Activated CD4-positive, alpha-beta T cell treated with anti-CD3 and anti-CD28 coated beads, Interleukin-2, amount 10 ng/mL, durations not matched to agents 7 days and 5 days (primary cell): Measurements from ENCODE around the gene SEZ6L2. TPM values are rescaled to one million over a fixed set of nuclear protein-coding genes. Genes with fewer than 3 reads are reported as not detected.
"Not testable (repeated sequence)": the region's sequence is repeated elsewhere in the genome, so short reads cannot be mapped to it uniquely, and the experiment has no call there.

Source experiments
- CTCF ChIA-PET: fragments of 350-600 bp; sonication (Branson Sonifier 250); formaldehyde crosslinking; loops from one replicate; lab custom pipeline; 2021; ENCODE audit warnings: antibody characterized with exemption; lab: Charles Lee
- POLR2A ChIA-PET: fragments of 350-600 bp; sonication (Branson Sonifier 250); formaldehyde crosslinking; loops from one replicate; lab custom pipeline; 2021; ENCODE audit warnings: antibody characterized with exemption; lab: Charles Lee
- DNase-seq: peaks from one replicate; pipeline ENCODE4 v3.0.0-alpha.2; 2020
- H3K27ac Mint-ChIP-seq: one replicate; pipeline ENCODE4 v1.8.0; 2021; ENCODE audit warnings: mild to moderate bottlenecking, moderate library complexity, mixed read lengths
- H3K27me3 Mint-ChIP-seq: one replicate; pipeline ENCODE4 v1.8.0; 2021; ENCODE audit warnings: mixed read lengths
- H3K36me3 Mint-ChIP-seq: one replicate; pipeline ENCODE4 v1.8.0; 2021; ENCODE audit warnings: low read depth, mixed read lengths
- H3K4me1 Mint-ChIP-seq: one replicate; pipeline ENCODE4 v1.8.0; 2021; ENCODE audit warnings: mixed read lengths
- H3K4me3 Mint-ChIP-seq: one replicate; pipeline ENCODE4 v1.8.0; 2021; ENCODE audit warnings: mild to moderate bottlenecking, moderate library complexity, mixed read lengths
- H3K9me3 Mint-ChIP-seq: one replicate; pipeline ENCODE4 v1.8.0; 2021; ENCODE audit warnings: mixed read lengths
- total RNA-seq, 2 experiments: library from RNA; stranded (reverse); gene quantifications; one replicate each; pipeline ENCODE4 v1.2.3, GENCODE V29; 2021

SEZ6L2 gene
- total RNA-seq, 2 experiments from 2014 or later = not detected

DNA sequence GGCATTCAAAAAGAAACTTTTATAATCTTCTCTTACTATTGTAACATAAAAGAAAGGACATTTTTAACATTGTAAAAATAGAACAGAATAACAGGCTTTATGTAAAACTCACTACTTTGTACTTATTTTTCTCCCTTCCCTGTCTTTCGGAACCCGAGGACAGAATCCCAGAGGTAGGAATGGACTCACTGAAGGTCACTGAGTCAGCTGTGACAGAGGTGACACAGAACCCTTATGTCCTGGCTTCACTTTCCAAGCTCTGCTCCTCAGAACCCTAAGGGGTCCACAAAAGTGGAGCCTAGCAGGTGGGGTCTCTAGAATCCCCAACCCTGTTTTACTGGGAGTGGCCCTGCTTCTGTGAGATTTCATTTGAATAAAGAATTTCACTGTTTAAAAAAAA, 23.0 kb upstream of the SEZ6L2 start:
- no peak overlapping the region for H3K27ac Mint-ChIP-seq
- no peak overlapping the region for H3K4me3 Mint-ChIP-seq
- POLR2A ChIA-PET = interaction anchor here (0.6 kb wide), 1 partner anchor 38 kb away, joined by 4 read pairs; no protein-coding TSS in a partner anchor
- H3K9me3 Mint-ChIP-seq = no peaks in the 10 kb centered on the region
- peaks cover 34% of the 10 kb centered on the region for H3K4me1 Mint-ChIP-seq
- H3K36me3 Mint-ChIP-seq = peaks cover 25% of the 10 kb centered on the region
- no peak for DNase-seq
- H3K27me3 Mint-ChIP-seq = no peaks in the 10 kb centered on the region
- CTCF ChIA-PET = interaction anchor here (0.8 to 1.1 kb wide), 3 partner anchors 13 to 100 kb away, joined by 3 to 4 read pairs (median 4); partner anchors contain the start of gene TMEM219

DNA sequence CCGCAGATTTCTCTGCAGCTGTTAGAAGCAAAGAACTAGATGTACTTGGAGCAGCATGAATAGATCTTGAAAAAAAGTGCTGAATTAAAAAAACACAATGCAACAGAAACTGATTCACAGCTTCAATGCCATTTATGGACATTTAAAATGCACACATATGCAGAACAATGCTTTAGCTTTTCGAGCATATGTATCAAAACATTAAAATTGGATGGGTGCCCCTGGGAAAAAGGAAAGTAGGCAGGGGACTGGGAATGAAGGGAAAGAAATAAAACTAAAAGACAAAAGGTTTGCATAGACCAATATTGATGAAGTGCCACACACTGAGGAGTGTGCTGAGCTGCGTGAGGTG, 21.7 kb upstream of the SEZ6L2 start:
- H3K27ac Mint-ChIP-seq = no peak overlapping the region
- no peak for DNase-seq
- peaks cover 21% of the 10 kb centered on the region for H3K4me1 Mint-ChIP-seq
- peaks cover 24% of the 10 kb centered on the region for H3K36me3 Mint-ChIP-seq
- H3K9me3 Mint-ChIP-seq = no peaks in the 10 kb centered on the region
- CTCF ChIA-PET = interaction anchor here (0.6 to 0.9 kb wide), 3 partner anchors 12 to 226 kb away, joined by 3 to 4 read pairs (median 3); no protein-coding TSS in a partner anchor
- POLR2A ChIA-PET = interaction anchor here (0.7 kb wide), 1 partner anchor 126 kb away, joined by 4 read pairs; no protein-coding TSS in a partner anchor
- H3K27me3 Mint-ChIP-seq = no peaks in the 10 kb centered on the region
- no peak overlapping the region for H3K4me3 Mint-ChIP-seq

DNA sequence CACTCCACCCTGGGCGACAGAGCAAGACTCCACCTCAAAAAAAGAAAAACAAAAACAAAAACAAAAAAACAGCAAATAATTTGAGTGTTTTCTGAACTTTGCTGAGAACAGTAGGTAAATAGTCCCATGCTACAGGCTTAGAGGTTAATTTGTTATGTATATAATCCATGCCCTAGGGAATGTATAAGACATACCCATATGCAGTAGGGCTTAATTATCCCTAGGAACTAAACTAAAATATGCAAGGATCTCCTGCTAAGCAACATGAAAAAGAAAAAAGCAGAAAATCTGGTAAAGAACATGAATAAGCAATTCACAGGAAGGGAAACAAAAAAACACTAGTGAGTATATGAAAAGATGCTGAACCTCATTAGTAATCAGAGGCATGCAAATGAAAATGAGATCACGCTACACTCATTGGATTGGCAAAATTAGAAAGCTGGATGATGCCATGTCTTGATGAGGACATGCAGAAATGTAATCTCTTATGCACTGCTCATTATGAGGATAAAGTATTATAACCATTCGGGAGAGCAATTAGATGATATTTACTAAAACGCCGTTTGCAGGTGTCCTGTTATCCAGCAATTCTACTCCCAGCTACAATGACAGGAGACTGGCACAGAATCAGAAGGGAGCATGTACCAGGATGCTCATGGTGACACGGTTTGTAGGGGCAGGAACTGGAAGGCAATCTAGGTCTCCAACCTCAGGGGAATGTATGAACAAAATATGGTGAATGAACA, 21.1 kb upstream of the SEZ6L2 start:
- DNase-seq = no peak
- Mint-ChIP-seq H3K9me3 (no peaks in the 10 kb centered on the region), H3K36me3 (peaks cover 24% of the 10 kb centered on the region), H3K27me3 (no peaks in the 10 kb centered on the region), H3K27ac (no peak overlapping the region), H3K4me1 (peaks cover 20% of the 10 kb centered on the region), H3K4me3 (no peak overlapping the region)
- CTCF ChIA-PET = no interaction called here
- POLR2A ChIA-PET = interaction anchor here (0.7 kb wide), 1 partner anchor 126 kb away, joined by 4 read pairs; no protein-coding TSS in a partner anchor

DNA sequence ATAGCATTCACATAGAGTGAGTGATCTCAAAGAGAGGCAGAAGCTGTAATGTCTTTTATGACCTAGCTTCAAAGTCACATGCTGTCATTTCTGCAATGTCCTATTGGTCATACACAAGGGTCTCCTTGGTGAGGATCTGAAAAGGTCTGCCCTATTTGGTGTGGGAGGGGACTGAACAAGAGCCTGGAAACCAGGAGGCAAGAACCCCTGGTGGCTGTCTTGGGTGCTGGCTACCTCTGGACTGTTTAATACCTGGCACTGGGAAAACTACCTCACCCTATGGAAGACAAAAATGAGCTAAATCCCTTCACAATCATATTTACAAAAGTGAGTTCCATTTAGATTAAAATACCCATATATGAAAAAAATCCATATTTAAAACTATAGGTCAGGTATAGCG, 17.6 kb upstream of the SEZ6L2 start:
- H3K27me3 Mint-ChIP-seq = no peaks in the 10 kb centered on the region
- ChIA-PET CTCF (interaction anchor here (0.6 to 1.7 kb wide), 5 partner anchors 12 to 72 kb away, joined by 3 to 6 read pairs (median 5); partner anchors contain the start of genes ASPHD1, SEZ6L2 and TMEM219), POLR2A (no interaction called here)
- peaks cover 4% of the 10 kb centered on the region for H3K4me1 Mint-ChIP-seq
- H3K27ac Mint-ChIP-seq = no peak overlapping the region
- peaks cover 26% of the 10 kb centered on the region for H3K36me3 Mint-ChIP-seq
- no peak overlapping the region for H3K4me3 Mint-ChIP-seq
- DNase-seq = no peak
- no peaks in the 10 kb centered on the region for H3K9me3 Mint-ChIP-seq

DNA sequence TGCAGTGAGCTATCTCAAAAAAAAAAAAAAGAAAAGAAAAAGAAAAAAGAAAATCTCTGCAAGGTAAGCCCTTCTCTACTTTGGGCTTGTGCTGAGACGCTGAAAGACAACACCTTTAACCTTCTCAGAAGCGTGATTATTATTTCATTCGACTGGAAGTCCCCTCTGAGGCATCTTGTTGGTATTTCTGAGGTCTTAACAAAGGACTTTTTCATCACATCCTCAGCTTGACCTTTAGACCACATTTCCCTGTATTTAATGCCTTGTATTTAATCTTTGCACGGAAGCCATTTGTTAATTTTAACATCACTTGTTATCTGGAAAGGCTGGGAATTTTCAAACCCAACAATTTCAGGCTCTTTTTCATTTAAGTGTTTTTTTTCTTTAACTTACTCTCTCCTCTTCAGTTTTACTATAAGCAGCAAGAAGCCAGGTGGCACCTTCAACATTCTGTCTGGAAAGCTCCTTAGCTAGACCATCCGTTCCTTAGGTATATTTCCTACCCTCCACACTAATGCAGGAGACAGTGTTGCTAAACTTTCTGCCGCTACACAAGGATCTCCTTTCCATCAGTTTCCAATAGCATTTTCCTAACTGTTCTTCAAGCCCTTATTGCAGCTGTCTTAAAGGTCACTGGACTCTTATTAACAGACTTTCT, 16.4 kb upstream of the SEZ6L2 start:
- no peak overlapping the region for H3K4me3 Mint-ChIP-seq
- POLR2A ChIA-PET = no interaction called here
- no peaks in the 10 kb centered on the region for H3K9me3 Mint-ChIP-seq
- no peak overlapping the region for H3K27ac Mint-ChIP-seq
- DNase-seq = no peak
- H3K27me3 Mint-ChIP-seq = no peaks in the 10 kb centered on the region
- H3K36me3 Mint-ChIP-seq = peaks cover 21% of the 10 kb centered on the region
- CTCF ChIA-PET = interaction anchor here (0.6 to 1.7 kb wide), 4 partner anchors 11 to 108 kb away, joined by 3 to 6 read pairs (median 3); no protein-coding TSS in a partner anchor
- H3K4me1 Mint-ChIP-seq = peaks cover 4% of the 10 kb centered on the region

DNA sequence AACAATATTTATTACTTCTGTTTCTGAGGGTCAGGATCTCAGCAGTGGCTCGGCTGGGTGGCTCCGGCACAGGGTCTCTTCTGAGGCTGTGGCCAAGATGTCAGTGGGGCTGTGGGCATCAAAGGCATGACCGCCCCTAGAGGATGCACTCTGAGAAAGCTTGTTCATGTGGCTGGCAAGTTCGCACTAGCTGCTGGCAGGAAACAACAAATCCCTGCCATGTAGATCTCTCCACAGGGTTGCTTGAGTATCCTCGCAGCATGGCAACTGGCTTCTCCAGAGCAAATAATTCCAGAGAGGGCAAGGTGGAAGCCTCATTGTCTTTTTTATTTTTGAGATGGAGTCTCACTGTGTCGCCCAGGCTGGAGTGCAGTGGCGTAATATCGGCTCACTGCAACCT, 14.2 kb upstream of the SEZ6L2 start:
- Mint-ChIP-seq H3K36me3 (peaks cover 13% of the 10 kb centered on the region), H3K27ac (no peak overlapping the region), H3K27me3 (no peaks in the 10 kb centered on the region), H3K4me3 (no peak overlapping the region), H3K9me3 (no peaks in the 10 kb centered on the region), H3K4me1 (no peaks in the 10 kb centered on the region)
- DNase-seq = no peak
- CTCF ChIA-PET = interaction anchor here (0.5 to 0.6 kb wide), 2 partner anchors 74 to 271 kb away, joined by 4 read pairs; no protein-coding TSS in a partner anchor
- POLR2A ChIA-PET = no interaction called here

DNA sequence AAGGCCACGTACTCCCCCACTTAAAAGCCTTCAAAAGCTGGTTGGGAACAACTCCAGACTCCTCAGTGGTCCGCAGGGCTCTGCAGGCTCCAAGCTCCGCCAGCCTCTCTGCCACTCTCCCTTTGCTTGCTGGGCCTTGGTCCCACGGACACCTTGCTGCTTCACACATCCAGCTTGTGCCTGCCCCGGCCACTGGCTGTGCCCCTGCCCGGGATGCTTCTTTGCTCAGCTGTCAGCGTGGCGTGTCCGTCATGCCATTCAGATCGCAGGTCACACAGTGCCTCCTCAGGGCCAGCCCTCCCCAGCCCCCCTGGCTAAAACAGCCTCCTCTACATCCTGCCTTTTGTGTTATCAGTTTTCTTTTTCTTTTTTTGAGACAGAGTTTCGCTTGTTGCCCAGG, 12.7 kb upstream of the SEZ6L2 start:
- no peak overlapping the region for H3K27ac Mint-ChIP-seq
- peaks cover 2% of the 10 kb centered on the region for H3K4me1 Mint-ChIP-seq
- no peak overlapping the region for H3K4me3 Mint-ChIP-seq
- H3K27me3 Mint-ChIP-seq = no peaks in the 10 kb centered on the region
- POLR2A ChIA-PET = no interaction called here
- H3K9me3 Mint-ChIP-seq = no peaks in the 10 kb centered on the region
- H3K36me3 Mint-ChIP-seq = peaks cover 8% of the 10 kb centered on the region
- DNase-seq = no peak
- CTCF ChIA-PET = no interaction called here

DNA sequence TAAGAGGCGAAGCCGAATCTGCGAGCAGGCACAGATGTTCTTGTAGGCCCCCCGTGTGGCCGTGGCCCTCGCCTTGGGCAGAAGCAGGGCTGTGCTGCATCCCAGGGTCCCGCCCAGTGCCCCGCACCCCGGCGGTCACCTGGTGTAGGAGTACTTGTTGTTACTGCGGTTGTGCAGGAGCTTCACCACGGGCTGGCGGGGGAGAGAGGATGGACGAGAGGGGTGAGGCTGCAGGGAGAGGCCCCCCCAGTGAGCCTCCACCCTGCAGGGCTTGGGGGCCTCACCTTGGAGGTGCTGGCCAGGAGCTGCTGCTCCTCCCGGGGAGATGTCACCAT, 12.3 kb upstream of the SEZ6L2 start:
- Mint-ChIP-seq H3K36me3 (peaks cover 8% of the 10 kb centered on the region), H3K4me1 (peaks cover 2% of the 10 kb centered on the region), H3K4me3 (no peak overlapping the region), H3K9me3 (no peaks in the 10 kb centered on the region), H3K27me3 (no peaks in the 10 kb centered on the region), H3K27ac (no peak overlapping the region)
- no peak for DNase-seq
- CTCF ChIA-PET = interaction anchor here (0.8 to 1.4 kb wide), 2 partner anchors 120 to 143 kb away, joined by 3 read pairs; no protein-coding TSS in a partner anchor
- POLR2A ChIA-PET = no interaction called here

DNA sequence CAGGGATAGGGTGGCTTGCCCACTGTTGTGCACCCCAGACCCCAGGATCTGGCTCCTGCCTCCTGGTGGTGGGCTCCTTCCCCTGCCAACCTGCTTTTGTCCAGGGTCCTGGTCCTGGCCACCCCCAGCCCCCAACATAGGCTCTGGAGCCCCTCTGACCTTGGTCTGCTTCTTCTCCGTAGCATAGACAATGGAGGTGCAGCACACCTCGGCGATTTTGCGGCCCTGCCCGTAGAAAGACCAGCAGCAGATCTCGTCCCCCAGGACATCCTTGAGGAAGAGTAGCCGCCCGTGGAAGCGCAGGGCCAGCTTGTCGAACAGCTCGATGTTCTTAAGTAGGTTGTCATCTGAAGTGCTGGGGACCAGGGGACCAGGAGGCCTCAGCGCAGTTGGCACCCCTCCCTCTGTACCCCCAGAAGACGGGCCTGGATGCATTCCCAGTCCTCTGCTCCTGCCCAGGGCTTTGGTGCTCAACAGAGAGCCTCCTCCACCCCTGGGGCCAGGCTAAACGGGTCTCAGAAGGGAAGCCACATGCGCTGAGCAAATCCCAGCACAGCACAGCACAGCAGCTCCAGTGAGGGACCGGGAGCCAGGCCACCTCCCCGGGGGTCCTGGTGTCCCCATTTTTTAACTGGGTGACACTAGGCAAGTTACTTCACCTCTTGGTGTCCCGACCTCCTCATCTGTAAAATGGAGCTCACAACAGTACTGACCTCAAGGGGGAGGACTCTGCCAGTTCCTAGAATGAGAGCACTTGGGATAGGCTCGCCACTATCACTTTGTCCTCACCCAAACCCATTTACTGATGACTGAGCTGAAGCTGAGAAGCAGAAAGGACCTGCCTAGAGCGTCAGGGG, 11.7 kb upstream of the SEZ6L2 start:
- H3K4me1 Mint-ChIP-seq = peaks cover 2% of the 10 kb centered on the region
- no peaks in the 10 kb centered on the region for H3K9me3 Mint-ChIP-seq
- no peak for DNase-seq
- H3K4me3 Mint-ChIP-seq = no peak overlapping the region
- H3K27me3 Mint-ChIP-seq = no peaks in the 10 kb centered on the region
- POLR2A ChIA-PET = no interaction called here
- peaks cover 12% of the 10 kb centered on the region for H3K36me3 Mint-ChIP-seq
- CTCF ChIA-PET = interaction anchor here (0.8 to 1.4 kb wide), 3 partner anchors 9 to 144 kb away, joined by 3 read pairs; no protein-coding TSS in a partner anchor
- no peak overlapping the region for H3K27ac Mint-ChIP-seq

DNA sequence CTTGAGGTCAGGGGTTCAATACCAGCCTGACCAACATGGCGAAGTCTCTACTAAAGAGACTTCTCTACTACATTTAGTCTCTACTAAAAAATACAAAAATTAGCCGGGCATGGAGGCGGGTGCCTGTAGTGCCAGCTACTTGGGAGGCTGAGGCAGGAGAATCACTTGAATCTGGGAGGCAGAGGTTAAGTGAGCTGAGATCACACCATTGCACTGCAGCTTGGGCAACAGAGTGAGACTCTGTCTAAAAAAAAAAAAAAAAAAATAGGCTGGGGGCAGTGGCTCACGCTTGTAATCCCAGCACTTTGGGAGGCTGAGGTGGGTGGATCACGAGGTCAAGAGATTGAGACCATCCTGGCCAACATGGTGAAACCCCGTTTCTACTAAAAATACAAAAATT, 10.5 kb upstream of the SEZ6L2 start:
- H3K27me3 Mint-ChIP-seq, H3K4me3 Mint-ChIP-seq, DNase-seq, H3K4me1 Mint-ChIP-seq, H3K36me3 Mint-ChIP-seq, H3K9me3 Mint-ChIP-seq, H3K27ac Mint-ChIP-seq: not testable (repeated sequence)
- ChIA-PET CTCF (interaction anchor here (0.6 to 2.6 kb wide), 4 partner anchors 8 to 707 kb away, joined by 3 to 6 read pairs (median 3); partner anchors contain the start of genes ASPHD1 and SEZ6L2), POLR2A (interaction anchor here (0.6 kb wide), 1 partner anchor 77 kb away, joined by 4 read pairs; no protein-coding TSS in a partner anchor)

DNA sequence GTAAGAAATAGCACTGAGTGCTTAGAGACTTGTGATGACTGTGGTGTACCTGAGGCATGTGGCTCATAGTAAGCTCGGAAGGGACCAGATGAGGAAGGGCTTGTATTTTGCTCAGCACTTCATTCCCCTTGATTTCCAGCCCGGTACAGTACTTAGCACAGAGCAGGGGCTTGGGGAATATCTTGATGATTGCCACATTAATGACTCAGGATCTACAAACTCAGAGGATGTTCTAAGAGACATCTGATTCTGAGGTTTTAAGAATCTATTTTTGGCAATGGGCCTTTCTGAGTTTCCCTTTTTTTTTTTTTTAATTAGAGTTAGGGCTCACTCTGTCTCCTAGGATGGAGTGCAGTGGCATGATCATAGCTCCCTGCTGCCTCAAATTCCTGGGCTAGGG, 10.0 kb upstream of the SEZ6L2 start:
- CTCF ChIA-PET = interaction anchor here (0.7 to 2.6 kb wide), 3 partner anchors 10 to 707 kb away, joined by 3 to 6 read pairs (median 4); partner anchors contain the start of genes ASPHD1 and SEZ6L2
- POLR2A ChIA-PET = no interaction called here
- no peak overlapping the region for H3K4me3 Mint-ChIP-seq

DNA sequence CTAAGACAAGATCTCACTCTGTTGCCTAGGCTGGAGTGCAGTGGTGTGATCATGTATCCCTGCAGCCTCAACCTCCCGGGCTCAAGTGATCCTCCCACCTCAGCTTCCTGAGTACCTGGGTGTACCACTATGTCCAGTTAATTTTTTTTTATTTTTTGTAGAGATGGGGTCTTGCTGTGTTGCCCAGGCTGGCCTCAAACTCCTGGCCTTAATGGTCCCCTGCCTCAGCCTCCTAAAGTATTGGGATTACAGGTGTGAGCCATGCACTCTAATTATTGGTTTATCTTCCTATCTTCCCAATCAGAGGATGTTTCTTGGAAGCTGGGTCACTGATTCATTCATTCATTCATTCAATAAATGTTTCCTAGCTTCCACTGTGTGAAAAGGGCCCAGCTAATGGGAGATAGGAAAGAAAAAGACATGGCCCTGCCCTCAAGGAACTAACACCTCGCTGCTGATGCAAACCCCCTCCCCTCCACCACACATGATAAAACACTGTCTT, 9.4 kb upstream of the SEZ6L2 start:
- H3K9me3 Mint-ChIP-seq = no peaks in the 10 kb centered on the region
- DNase-seq = no peak
- no peaks in the 10 kb centered on the region for H3K27me3 Mint-ChIP-seq
- ChIA-PET CTCF (interaction anchor here (0.6 to 2.6 kb wide), 6 partner anchors 9 to 181 kb away, joined by 3 to 6 read pairs (median 4); partner anchors contain the start of genes ASPHD1, C16orf92 and SEZ6L2), POLR2A (no interaction called here)
- H3K36me3 Mint-ChIP-seq = peaks cover 6% of the 10 kb centered on the region
- peaks cover 2% of the 10 kb centered on the region for H3K4me1 Mint-ChIP-seq
- no peak overlapping the region for H3K4me3 Mint-ChIP-seq
- H3K27ac Mint-ChIP-seq = no peak overlapping the region

More for the DNA sequence above, 10.0 kb upstream of the SEZ6L2 start:
- no peak for DNase-seq
- no peaks in the 10 kb centered on the region for H3K9me3 Mint-ChIP-seq
- H3K27me3 Mint-ChIP-seq = no peaks in the 10 kb centered on the region
- peaks cover 2% of the 10 kb centered on the region for H3K4me1 Mint-ChIP-seq
- H3K36me3 Mint-ChIP-seq = peaks cover 8% of the 10 kb centered on the region
- no peak overlapping the region for H3K27ac Mint-ChIP-seq
